PC-9 (cell line): ENCODE results near the gene PLEKHA6.

Experiments used
- CTCF ChIP-seq: fragments of 200-600 bp; sonication (generic); conservative IDR thresholded peaks from 2 replicates; pipeline ENCODE4 v1.6.1; 2017; ENCODE audit warnings: mixed run types, antibody characterized with exemption, mild to moderate bottlenecking, moderate library complexity
- EZH2 ChIP-seq: fragments of 200-600 bp; sonication (generic); IDR thresholded peaks from 2 replicates; pipeline ENCODE4 v1.8.0; 2017; ENCODE audit warnings: antibody characterized with exemption, low read depth

- TF ChIP-seq CTCF = no peak
- no peak for TF ChIP-seq EZH2
Measured at GRCh38 chr1:204277563-204278219, 82.0 kb downstream of the PLEKHA6 start.
